ENCODE results near the gene PDE4B.

PDE4B gene

DNA sequence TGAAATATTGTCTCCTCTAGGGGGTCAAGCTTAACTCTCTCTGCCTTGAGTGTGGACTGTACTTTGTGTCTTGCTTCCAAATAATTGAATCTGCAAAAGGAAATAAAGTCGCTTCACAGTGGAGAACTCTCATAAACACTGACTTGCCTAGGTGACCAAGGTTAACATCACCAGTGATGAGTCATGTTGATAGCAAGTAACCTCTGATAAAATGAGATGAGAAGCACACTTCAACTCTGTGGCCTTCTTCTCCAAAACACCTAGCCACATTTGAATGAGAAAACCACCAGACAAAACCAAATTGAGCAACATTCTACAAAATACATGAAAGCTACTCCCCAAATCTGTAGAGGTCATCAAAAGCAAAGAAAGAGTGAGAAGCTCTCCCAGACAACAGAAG, 37.6 kb downstream of the PDE4B start:
- H3K4me3 ChIP-seq (ENCODE audit: low read depth, low read length): no peak overlapping the region
- in situ Hi-C loops (cut with HindIII; ENCODE audit: low sequenced_read_pairs): no loop called here
- TF ChIP-seq, protein P1, sequence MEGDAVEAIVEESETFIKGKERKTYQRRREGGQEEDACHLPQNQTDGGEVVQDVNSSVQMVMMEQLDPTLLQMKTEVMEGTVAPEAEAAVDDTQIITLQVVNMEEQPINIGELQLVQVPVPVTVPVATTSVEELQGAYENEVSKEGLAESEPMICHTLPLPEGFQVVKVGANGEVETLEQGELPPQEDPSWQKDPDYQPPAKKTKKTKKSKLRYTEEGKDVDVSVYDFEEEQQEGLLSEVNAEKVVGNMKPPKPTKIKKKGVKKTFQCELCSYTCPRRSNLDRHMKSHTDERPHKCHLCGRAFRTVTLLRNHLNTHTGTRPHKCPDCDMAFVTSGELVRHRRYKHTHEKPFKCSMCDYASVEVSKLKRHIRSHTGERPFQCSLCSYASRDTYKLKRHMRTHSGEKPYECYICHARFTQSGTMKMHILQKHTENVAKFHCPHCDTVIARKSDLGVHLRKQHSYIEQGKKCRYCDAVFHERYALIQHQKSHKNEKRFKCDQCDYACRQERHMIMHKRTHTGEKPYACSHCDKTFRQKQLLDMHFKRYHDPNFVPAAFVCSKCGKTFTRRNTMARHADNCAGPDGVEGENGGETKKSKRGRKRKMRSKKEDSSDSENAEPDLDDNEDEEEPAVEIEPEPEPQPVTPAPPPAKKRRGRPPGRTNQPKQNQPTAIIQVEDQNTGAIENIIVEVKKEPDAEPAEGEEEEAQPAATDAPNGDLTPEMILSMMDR (IDR thresholded peaks at IDR 0.05; ENCODE audit: low read depth, low read length): no peak
- no peak for DNase-seq (ENCODE audit: low read depth, low spot score)

DNA sequence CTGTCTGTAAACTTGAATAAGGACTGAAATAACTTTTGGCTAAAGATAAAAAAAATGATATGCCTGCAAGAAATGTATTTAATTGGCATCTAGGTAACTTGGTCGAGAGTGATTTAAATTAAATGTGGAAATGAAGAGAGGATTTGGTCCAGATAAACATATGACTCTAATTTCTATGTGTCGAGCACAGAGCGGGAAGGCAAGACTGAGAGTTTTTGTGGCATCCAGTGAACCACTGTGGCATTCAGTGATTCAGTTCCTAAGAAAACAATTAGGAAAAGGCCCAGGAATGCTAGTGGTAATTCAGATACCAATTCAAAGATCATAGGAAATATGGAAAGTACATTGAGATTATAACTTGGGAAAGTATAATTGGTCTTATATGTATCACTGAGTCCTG, 39.6 kb downstream of the PDE4B start:
- TF ChIP-seq, protein P1 (IDR thresholded peaks at IDR 0.05; ENCODE audit: low read depth, low read length): no peak
- DNase-seq (ENCODE audit: low read depth, low spot score): peak; percentile 57
- no peak overlapping the region for H3K4me3 ChIP-seq (ENCODE audit: low read depth, low read length)
- in situ Hi-C loops (cut with HindIII; ENCODE audit: low sequenced_read_pairs): no loop called here

DNA sequence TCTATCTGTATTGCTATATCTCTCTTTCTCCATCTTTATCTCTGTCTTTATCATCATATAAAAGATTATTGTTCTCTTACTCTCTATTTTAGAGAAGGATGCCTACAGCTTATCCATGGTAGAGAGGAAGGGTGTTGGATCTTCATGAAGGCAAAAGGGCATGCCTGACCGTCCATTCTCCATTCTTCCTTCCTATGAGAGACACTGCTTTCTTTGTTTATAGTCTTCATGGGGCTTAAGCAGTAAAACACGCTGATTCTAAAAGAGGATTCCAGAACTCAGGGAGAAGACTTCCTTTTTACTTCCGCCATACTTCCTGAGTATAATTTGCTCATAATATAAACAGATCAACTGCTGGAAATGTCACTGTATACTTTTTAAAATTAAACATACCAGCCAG, 44.0 kb downstream of the PDE4B start:
- TF ChIP-seq, protein P1 (IDR thresholded peaks at IDR 0.05; ENCODE audit: low read depth, low read length): no peak
- no peak for DNase-seq (ENCODE audit: low read depth, low spot score)
- in situ Hi-C loops (cut with HindIII; ENCODE audit: low sequenced_read_pairs): no loop called here
- H3K4me3 ChIP-seq (ENCODE audit: low read depth, low read length): no peak overlapping the region

DNA sequence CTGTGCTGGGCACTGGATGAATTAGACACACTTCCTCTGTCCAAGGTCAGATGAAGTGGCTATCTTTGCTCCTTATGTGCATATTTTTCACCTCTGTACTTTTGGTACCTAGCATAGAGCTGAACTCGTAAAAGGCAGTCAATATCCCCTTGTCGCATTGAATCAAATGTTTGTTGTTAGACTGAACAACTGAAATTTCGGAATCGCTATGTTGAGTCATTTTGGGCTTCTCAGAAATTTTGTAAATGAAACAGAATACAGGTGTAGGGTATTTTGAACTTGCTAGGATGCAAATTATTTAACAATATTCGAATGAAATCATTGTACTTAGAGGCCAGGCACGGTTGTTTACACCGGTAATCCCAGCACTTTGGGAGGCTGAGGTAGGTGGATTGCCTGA, 48.0 kb downstream of the PDE4B start:
- TF ChIP-seq, protein P1 (IDR thresholded peaks at IDR 0.05; ENCODE audit: low read depth, low read length): no peak
- H3K4me3 ChIP-seq (ENCODE audit: low read depth, low read length): no peak overlapping the region
- in situ Hi-C loops (cut with HindIII; ENCODE audit: low sequenced_read_pairs): no loop called here
- DNase-seq (ENCODE audit: low read depth, low spot score): no peak

DNA sequence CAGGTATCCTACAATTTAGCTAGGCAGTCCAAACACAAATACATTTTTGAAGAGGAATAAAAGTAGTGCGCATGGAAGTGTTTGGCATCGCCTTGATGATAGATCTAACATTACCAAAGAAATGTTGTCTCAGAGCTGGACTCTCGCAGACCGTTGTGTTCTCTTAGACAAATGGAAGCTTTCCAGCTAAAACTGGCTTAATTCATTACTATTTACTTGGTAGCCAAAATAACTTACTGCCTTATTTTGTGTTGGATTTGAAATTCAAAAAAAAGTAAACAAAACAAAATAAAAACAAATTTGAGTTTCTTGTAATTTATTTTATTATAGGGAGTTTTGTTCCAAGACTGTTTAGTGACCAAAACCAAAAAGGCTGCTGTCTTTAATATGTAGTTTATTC, 51.6 kb downstream of the PDE4B start:
- no peak overlapping the region for H3K4me3 ChIP-seq (ENCODE audit: low read depth, low read length)
- TF ChIP-seq, protein P1 (IDR thresholded peaks at IDR 0.05; ENCODE audit: low read depth, low read length): no peak
- in situ Hi-C loops (cut with HindIII; ENCODE audit: low sequenced_read_pairs): no loop called here
- DNase-seq (ENCODE audit: low read depth, low spot score): no peak

DNA sequence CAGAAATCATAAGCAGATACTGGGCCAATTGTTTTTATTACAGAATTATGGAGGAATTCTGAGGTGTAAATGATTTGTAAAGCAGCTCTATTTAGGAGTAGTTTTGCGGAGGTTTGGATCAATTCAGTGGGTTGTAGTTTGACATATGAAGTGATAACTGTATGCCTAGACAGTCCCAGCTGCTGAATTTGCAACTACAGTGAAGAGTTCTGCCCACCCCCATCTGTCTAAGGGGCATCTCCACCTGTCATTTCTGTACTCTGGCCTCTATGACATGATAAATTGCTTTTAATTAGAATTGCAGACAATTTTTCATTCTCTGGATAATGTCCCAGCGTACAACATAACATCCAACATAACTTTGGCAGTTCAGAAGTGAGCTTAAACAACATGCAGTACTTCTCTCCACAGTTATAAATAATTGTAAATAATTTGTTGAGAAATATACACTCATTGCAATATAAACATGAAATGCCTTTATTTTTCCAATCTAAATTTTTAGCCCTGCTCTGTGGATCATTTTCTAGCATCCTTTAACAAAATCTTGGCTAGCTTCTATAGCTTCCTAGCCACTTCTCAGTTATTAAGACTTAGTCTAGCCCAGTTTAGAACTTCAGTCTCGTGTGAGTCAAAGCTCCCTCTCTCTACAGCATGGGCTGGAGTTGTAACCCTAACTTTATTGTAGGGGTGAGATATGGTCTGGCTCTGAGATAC, 52.3 kb downstream of the PDE4B start:
- in situ Hi-C loops (cut with HindIII; ENCODE audit: low sequenced_read_pairs): no loop called here
- TF ChIP-seq, protein P1 (IDR thresholded peaks at IDR 0.05; ENCODE audit: low read depth, low read length): no peak
- no peak for DNase-seq (ENCODE audit: low read depth, low spot score)

More for the DNA sequence above, 52.3 kb downstream of the PDE4B start:
- H3K4me3 ChIP-seq (ENCODE audit: low read depth, low read length): no peak overlapping the region

Measured in astrocyte of the spinal cord (primary cell).